ENCODE results near the gene MAP4K4.
A peak's percentile ranks its signal among the peaks of the same experiment; 100 is the strongest.

The MAP4K4 gene

GRCh38 chr2:101723371-101724124, 26.0 kb downstream of the MAP4K4 start:
- no peak for DNase-seq

- DNase-seq: no peak
Observed at GRCh38 chr2:101724125-101724474, 26.6 kb downstream of the MAP4K4 start.

- no peak for DNase-seq
Observed at GRCh38 chr2:101725038-101725437, 27.5 kb downstream of the MAP4K4 start.

GRCh38 chr2:101725515-101726192, 28.1 kb downstream of the MAP4K4 start:
- DNase-seq: no peak

- no peak for DNase-seq
Observed at GRCh38 chr2:101728865-101729264, 31.4 kb downstream of the MAP4K4 start.

GRCh38 chr2:101729521-101730190, 32.1 kb downstream of the MAP4K4 start:
- no peak for DNase-seq

- DNase-seq: peak; percentile 6
Observed at GRCh38 chr2:101731221-101732054, 33.9 kb downstream of the MAP4K4 start.

- DNase-seq: peak; percentile 4
Observed at GRCh38 chr2:101732199-101732598, 34.7 kb downstream of the MAP4K4 start.

GRCh38 chr2:101732773-101733256, 35.3 kb downstream of the MAP4K4 start:
- DNase-seq: no peak

GRCh38 chr2:101733257-101733993, 35.9 kb downstream of the MAP4K4 start:
- peak; percentile 11 for DNase-seq

GRCh38 chr2:101734505-101735165, 37.1 kb downstream of the MAP4K4 start:
- DNase-seq: peak; percentile 7

GRCh38 chr2:101735166-101735533, 37.6 kb downstream of the MAP4K4 start:
- DNase-seq: no peak

GRCh38 chr2:101736233-101736632, 38.7 kb downstream of the MAP4K4 start:
- DNase-seq: no peak

- no peak for DNase-seq
Observed at GRCh38 chr2:101736861-101737291, 39.4 kb downstream of the MAP4K4 start.

GRCh38 chr2:101737478-101738255, 40.2 kb downstream of the MAP4K4 start:
- DNase-seq: no peak

- DNase-seq: no peak
Observed at GRCh38 chr2:101738649-101739048, 41.1 kb downstream of the MAP4K4 start.

GRCh38 chr2:101740555-101740964, 43.1 kb downstream of the MAP4K4 start:
- peak; percentile 14 for DNase-seq

- peak; percentile 52 for DNase-seq
Observed at GRCh38 chr2:101741775-101742520, 44.4 kb downstream of the MAP4K4 start.

GRCh38 chr2:101742547-101742946, 45.0 kb downstream of the MAP4K4 start:
- DNase-seq: no peak

GRCh38 chr2:101743288-101743687, 45.8 kb downstream of the MAP4K4 start:
- DNase-seq: no peak
